HEK293T (cell line): Measurements from ENCODE around the gene PYCR2.

Experiments
- CTCF ChIA-PET: fragments of 350-600 bp; formaldehyde crosslinking; extraction: SDS; loops from one replicate; lab custom pipeline; 2021; ENCODE audit warnings: antibody characterized with exemption, inconsistent platforms; lab: Yijun Ruan, JAX
- POLR2A ChIA-PET: fragments of 350-600 bp; formaldehyde crosslinking; extraction: SDS; loops from one replicate; lab custom pipeline; 2020; ENCODE audit warnings: antibody characterized with exemption, inconsistent platforms; lab: Yijun Ruan, JAX
- DNase-seq: peaks from one replicate; pipeline ENCODE4 v3.0.0; 2012; ENCODE audit warnings: mixed read lengths; ENCODE audit errors: extremely low spot score
- ARNT ChIP-seq: fragments of 450-650 bp; IDR thresholded peaks from 2 replicates; pipeline ENCODE4 v1.6.1; 2017; ENCODE audit warnings: mild to moderate bottlenecking
- BHLHE40 ChIP-seq: fragments of 450-650 bp; IDR thresholded peaks from 2 replicates; pipeline ENCODE4 v1.6.1; 2016; ENCODE audit warnings: mild to moderate bottlenecking, moderate library complexity, borderline replicate concordance
- CTBP1 ChIP-seq: fragments of 450-650 bp; IDR thresholded peaks from 2 replicates; pipeline ENCODE4 v1.6.1; 2016; ENCODE audit warnings: borderline replicate concordance
- ELF4 ChIP-seq: fragments of 450-650 bp; IDR thresholded peaks from 2 replicates; pipeline ENCODE4 v1.6.1; 2017; ENCODE audit warnings: antibody characterized with exemption
- FOXA1 ChIP-seq: fragments of 450-650 bp; IDR thresholded peaks from 2 replicates; pipeline ENCODE4 v1.6.1; 2016; ENCODE audit warnings: mild to moderate bottlenecking
- FOXK2 ChIP-seq: fragments of 450-650 bp; IDR thresholded peaks from 2 replicates; pipeline ENCODE4 v1.6.1; 2016; ENCODE audit warnings: mild to moderate bottlenecking
- FOXM1 ChIP-seq: fragments of 450-650 bp; IDR thresholded peaks from 2 replicates; pipeline ENCODE4 v1.6.1; 2017; ENCODE audit warnings: mild to moderate bottlenecking, borderline replicate concordance
- HDGF ChIP-seq: fragments of 450-650 bp; IDR thresholded peaks from 2 replicates; pipeline ENCODE4 v1.6.1; 2017; ENCODE audit warnings: antibody characterized with exemption, borderline replicate concordance
- L3MBTL2 ChIP-seq: fragments of 450-650 bp; conservative IDR thresholded peaks from 2 replicates; pipeline ENCODE4 v1.6.1; 2016; ENCODE audit warnings: mild to moderate bottlenecking
- LEF1 ChIP-seq: fragments of 450-650 bp; IDR thresholded peaks from 2 replicates; pipeline ENCODE4 v1.6.1; 2017; ENCODE audit warnings: mild to moderate bottlenecking, borderline replicate concordance
- NFRKB ChIP-seq: fragments of 450-650 bp; IDR thresholded peaks from 2 replicates; pipeline ENCODE4 v1.6.1; 2016; ENCODE audit warnings: mild to moderate bottlenecking, moderate library complexity
- PKNOX1 ChIP-seq: fragments of 450-650 bp; IDR thresholded peaks from 2 replicates; pipeline ENCODE4 v1.6.1; 2016
- SP1 ChIP-seq: fragments of 450-650 bp; IDR thresholded peaks from 2 replicates; pipeline ENCODE4 v1.6.1; 2017
- SUZ12 ChIP-seq: fragments of 450-650 bp; IDR thresholded peaks from 2 replicates; pipeline ENCODE4 v1.6.1; 2016; ENCODE audit warnings: mild to moderate bottlenecking
- TARDBP ChIP-seq: fragments of 450-650 bp; IDR thresholded peaks from 2 replicates; pipeline ENCODE4 v1.6.1; 2016
- ZNF384 ChIP-seq: fragments of 450-650 bp; IDR thresholded peaks from 2 replicates; pipeline ENCODE4 v1.6.1; 2016

Gene PYCR2

GRCh38 chr1:225896494-225896893, 27.6 kb downstream of the PYCR2 start:
- POLR2A ChIA-PET, result interaction anchor here (0.9 to 2.8 kb wide), 3 partner anchors 7 to 14 kb away, joined by 3 to 16 read pairs (median 3); partner anchors contain the start of genes LEFTY1 and TMEM63A

DNA sequence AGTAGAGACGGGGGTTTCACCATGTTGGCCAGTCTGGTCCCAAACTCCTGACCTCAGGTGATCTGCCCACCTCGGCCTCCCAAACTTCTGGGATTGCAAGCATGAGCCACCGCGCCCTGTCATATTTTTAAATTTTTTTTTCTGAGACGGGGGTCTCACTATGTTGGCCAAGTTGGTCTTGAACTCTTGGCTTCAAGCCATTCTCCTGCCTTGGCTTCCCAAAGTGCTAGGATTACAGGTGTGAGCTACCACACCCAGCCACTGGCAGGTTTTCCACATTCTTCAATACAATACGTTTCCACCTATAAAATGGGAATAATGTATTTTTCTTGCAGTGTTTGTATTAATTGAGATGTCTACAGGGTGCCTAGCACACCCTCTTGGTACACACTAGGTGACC, 31.7 kb downstream of the PYCR2 start:
- CTCF ChIA-PET, result no interaction called here
- POLR2A ChIA-PET, result interaction anchor here (2.5 kb wide), 1 partner anchor 10 kb away, joined by 18 read pairs; the partner anchor contains the start of gene TMEM63A

More at GRCh38 chr1:225896494-225896893, 27.6 kb downstream of the PYCR2 start:
- no peak for DNase-seq
- TF ChIP-seq FOXM1, result no peak
- no peak for TF ChIP-seq HDGF
- TF ChIP-seq ELF4, result no peak
- TF ChIP-seq PKNOX1, result no peak
- no peak for TF ChIP-seq FOXK2
- no peak for TF ChIP-seq FOXA1
- TF ChIP-seq BHLHE40, result no peak
- TF ChIP-seq SP1, result no peak
- no peak for TF ChIP-seq TARDBP
- TF ChIP-seq L3MBTL2, result no peak
- CTCF ChIA-PET, result no interaction called here

DNA sequence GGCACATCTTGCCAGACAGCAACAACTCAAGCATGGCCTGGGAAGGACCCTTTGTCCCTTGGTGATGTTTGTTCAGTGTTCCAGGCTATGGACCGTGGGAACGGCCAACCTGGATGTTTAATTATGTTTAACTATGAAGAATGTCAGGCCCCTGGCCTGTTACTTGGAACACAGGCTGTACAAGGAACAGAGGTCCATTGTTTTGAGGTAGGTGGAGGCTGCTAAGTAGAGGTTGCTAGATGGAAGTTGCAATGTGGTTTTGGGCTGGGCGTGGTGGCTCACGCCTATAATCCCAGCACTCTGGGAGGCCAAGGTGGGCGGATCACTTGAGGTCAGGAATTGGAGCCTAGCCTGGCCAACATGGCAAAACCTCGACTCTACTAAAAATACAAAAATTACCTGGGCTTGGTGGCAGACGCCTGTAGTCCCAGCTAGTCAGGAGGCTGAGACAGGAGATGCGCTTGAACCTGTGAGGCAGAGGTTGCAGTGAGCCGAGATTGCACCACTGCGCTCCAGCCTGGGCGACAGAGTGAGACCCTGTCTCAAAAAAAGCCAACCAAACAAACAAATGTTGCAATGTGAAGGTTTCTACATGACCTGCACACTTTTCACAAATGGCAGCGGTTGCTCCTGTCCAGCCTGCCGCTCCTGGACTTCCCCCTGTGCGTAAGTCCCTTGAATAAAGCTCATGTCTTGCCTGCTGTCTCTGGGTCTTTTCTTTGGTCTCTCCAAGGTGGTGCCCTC, 32.6 kb downstream of the PYCR2 start:
- CTCF ChIA-PET, result interaction anchor here (0.6 kb wide), 1 partner anchor 735 kb away, joined by 3 read pairs; no protein-coding TSS in a partner anchor
- no peak for DNase-seq
- POLR2A ChIA-PET, result interaction anchor here (1.3 to 2.5 kb wide), 2 partner anchors 9 to 24 kb away, joined by 3 to 18 read pairs; partner anchors contain the start of gene TMEM63A
- TF ChIP-seq FOXK2 (no peak), HDGF (0 out of 2 replicates have a peak, but pooled peaks have one; percentile 28)

More for the DNA sequence above, 31.7 kb downstream of the PYCR2 start:
- no peak for DNase-seq
- TF ChIP-seq ELF4, result no peak
- TF ChIP-seq TARDBP, result no peak
- TF ChIP-seq SUZ12, result no peak
- no peak for TF ChIP-seq ARNT
- TF ChIP-seq FOXM1, result no peak

GRCh38 chr1:225890346-225891228, 33.5 kb downstream of the PYCR2 start:
- TF ChIP-seq ZNF384 (no peak), SP1 (no peak), PKNOX1 (no peak), HDGF (no peak), NFRKB (no peak), ARNT (no peak), FOXM1 (no peak), L3MBTL2 (no peak), LEF1 (no peak), CTBP1 (no peak)
- ChIA-PET CTCF (interaction anchor here (0.6 kb wide), 1 partner anchor 736 kb away, joined by 3 read pairs; no protein-coding TSS in a partner anchor), POLR2A (interaction anchor here (1.1 to 2.5 kb wide), 4 partner anchors 8 to 128 kb away, joined by 3 to 18 read pairs (median 4); partner anchors contain the start of genes PYCR2 and TMEM63A)
- no peak for DNase-seq

GRCh38 chr1:225889743-225890142, 34.3 kb downstream of the PYCR2 start:
- ChIA-PET POLR2A (interaction anchor here (0.5 to 2.5 kb wide), 6 partner anchors 7 to 127 kb away, joined by 3 to 18 read pairs (median 4); partner anchors contain the start of genes PYCR2, SRP9 and TMEM63A), CTCF (interaction anchor here (0.6 to 1.0 kb wide), 3 partner anchors 11 to 415 kb away, joined by 3 read pairs; no protein-coding TSS in a partner anchor)
- TF ChIP-seq ELF4 (no peak), L3MBTL2 (no peak), ZNF384 (no peak), ARNT (no peak), HDGF (no peak), NFRKB (no peak), SUZ12 (no peak), PKNOX1 (no peak), LEF1 (no peak), TARDBP (no peak), FOXA1 (no peak), SP1 (no peak), FOXK2 (no peak)
- no peak for DNase-seq
